NCI-H1694 (cell line): ENCODE results near the gene LACRT.
"Not testable (repeated sequence)": the region's sequence is repeated elsewhere in the genome, so short reads cannot be mapped to it uniquely, and the experiment has no call there.

Experiments used
- DNase-seq: peaks from one replicate; lab custom pipeline; 2025; lab: John Stamatoyannopoulos, UW

The LACRT gene

GRCh38 chr12:54639112-54639511, 4.4 kb upstream of the LACRT start:
- DNase-seq, result not testable (repeated sequence)

- no peak for DNase-seq
Observed at GRCh38 chr12:54631988-54632728, 2.5 kb downstream of the LACRT start.

GRCh38 chr12:54631551-54631950, 3.1 kb downstream of the LACRT start:
- DNase-seq, result no peak

- DNase-seq, result no peak
Observed at GRCh38 chr12:54629925-54630324, 4.8 kb downstream of the LACRT start.

DNA sequence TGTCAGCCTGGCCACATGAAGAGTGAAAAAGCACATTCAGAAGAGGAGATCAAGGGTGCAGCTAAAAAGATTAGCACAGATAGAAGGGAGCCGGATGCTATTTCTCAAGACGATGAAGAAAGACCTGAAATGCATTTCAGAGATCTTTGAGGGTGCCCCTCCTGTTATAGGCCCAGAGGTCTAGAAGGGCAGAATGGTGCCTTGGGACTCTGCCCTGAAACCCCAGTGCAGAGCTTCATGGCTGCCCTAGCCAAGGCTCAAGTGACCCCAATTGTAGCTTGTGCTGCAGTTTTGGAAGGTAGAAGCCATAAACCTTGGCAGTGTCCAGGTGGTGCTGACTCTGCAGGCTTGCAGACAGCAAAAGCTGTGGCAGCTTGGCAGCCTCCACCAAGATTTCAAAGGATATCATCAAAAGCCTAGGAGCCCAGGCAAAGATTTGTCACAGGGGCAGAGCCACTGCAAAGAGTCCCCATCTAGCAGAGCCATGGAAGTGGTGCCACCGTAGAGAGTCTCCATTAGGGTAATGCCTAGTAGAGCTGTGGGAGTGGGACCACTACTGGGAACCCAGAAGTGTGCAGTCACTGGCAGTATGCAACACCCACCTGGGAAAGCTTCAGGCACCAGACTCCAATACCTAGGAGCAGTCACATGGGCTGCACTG, 6.4 kb downstream of the LACRT start:
- no peak for DNase-seq

DNA sequence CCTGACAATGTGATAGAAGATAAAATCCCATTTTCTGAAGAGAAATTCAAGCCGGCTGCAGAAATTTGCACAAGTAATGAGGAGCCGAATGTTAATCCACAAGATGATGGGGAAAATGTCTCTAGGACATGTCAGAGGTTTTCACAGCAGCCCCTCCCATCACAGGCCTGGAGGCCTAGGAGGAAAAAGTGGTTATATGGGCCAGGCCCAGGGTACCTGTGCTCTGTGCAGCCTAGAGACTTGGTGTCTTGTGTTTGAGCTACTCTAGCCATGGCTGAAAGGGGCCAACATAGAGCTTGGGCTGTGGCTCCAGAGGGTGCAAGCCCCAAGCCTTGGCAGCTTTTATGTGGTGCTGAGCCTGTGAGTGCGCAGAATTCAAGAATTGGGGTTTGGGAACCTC, 7.4 kb downstream of the LACRT start:
- DNase-seq, result no peak

DNA sequence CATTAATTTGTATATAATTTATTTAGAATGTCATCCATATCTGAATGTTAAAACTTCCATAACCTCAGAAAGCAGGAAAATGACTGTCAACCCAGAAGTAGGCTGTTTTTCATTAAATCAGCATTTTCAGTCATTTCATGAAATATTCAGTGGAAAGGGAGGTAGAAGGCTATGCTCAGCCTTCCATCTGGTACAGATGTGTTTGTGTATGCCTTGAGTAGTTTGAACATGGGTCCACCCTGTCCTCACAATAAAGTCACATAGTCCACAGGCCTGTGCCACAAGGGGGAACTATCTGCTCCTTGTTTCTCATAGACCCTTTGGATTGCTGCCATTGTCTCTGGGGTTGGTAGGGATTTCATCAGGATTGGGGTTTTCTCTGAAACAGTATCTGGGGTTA, 9.1 kb downstream of the LACRT start:
- no peak for DNase-seq

DNA sequence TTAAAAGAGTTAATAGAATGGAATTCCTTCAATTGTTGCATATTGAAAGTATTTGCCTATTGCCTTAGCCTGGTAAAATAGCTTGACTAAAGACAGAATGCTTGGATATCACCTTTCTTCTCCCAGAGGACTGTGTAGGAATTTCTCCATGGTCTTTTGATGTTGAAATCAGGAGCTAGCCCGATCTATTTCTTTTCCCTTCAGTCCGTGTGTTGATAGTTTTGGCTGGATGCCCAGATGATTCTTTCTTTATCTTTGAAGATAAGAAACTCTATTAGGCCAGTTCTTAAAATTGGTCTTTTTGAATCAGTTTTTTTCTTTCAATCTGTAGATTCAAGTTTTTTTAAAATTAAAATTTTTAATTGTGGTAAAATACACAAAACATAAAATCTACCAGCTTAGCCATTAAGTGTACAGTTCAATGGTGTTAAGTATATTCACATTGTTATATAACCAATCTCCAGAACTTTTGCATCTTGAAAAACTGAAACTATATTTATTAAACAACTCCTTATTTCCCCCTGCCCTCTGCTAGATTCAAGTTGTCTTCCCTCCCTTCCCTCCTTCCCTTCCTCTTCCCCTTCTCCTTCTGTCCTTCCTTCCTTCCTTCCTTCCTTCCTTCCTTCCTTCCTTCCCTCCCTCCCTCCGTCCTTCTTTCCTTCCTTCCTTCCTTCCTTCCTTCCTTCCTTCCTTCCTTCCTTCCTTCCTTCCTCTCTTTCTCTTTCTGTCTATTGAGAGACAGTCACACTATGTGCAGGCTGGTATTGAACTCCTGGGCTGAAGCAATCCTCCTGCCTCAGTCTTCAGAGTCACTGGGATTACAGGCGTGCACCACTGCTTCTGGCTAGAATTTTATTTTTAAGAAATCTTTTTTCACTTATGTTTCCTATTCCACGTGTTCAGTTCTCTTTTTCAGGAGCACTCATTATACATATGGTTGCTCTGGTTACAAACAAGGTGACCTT, 10.1 kb downstream of the LACRT start:
- no peak for DNase-seq

GRCh38 chr12:54622463-54623183, 12.1 kb downstream of the LACRT start:
- DNase-seq, result no peak

GRCh38 chr12:54616933-54617680, 17.6 kb downstream of the LACRT start:
- no peak for DNase-seq

- DNase-seq, result no peak
Observed at GRCh38 chr12:54612225-54612750, 22.4 kb downstream of the LACRT start.

GRCh38 chr12:54611715-54612149, 23.0 kb downstream of the LACRT start:
- DNase-seq, result no peak

- DNase-seq, result no peak
Observed at GRCh38 chr12:54608769-54609168, 25.9 kb downstream of the LACRT start.

GRCh38 chr12:54608156-54608555, 26.5 kb downstream of the LACRT start:
- no peak for DNase-seq

GRCh38 chr12:54606556-54606955, 28.1 kb downstream of the LACRT start:
- no peak for DNase-seq

GRCh38 chr12:54605138-54605970, 29.3 kb downstream of the LACRT start:
- no peak for DNase-seq

- DNase-seq, result no peak
Observed at GRCh38 chr12:54604436-54604835, 30.3 kb downstream of the LACRT start.

DNA sequence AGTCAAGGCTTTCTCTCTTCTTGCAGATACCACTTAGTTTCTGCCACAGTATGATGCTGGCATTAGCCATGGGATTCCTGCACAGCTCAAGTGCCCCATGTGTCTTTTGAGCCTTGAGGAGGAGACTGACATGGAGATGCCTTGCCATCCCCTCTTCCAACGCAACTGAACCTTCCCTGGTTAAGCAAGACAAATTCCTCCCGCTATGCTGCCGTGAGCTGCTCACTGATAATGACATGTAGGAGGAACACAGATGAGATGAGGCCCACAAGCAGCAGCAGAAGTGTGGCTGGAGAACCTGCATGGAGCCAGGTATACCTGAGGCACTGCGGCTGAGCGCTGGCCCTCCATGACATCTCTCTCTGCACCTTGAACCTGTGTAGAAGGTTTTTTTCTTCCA, 30.8 kb downstream of the LACRT start:
- no peak for DNase-seq

DNA sequence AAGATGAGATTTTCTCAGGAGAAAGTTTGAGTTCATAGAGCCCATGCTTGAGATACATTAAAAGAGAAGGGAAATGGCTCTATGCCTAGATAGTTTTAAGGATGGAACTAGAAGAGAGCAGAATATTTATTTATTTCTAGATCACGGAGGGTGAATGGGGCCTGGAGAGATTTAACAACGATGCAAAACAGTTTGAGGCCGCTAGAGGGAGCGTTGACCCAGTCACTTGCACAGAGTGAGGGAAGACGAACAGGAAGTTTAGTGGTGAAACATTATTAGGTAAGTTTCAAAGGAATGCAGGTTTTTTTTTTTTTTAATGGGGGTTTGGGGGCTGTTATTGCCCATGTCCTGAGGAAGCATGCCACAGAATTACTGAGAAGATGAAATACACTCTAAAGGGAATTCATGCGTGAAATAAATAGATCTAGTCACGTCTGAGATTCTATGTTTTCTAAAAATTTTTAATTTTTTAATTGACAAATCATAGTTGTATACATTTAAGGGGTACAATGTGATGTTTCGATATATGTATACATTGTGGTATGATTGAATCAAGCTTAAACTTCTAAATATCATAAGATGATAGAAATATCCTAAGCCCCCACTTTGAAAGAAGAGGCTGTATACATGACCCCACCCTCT, 31.4 kb downstream of the LACRT start:
- DNase-seq, result peak; percentile 28
